Osteoblast (primary cell): ENCODE results near the gene SETX. TPM values are rescaled to one million over a fixed set of nuclear protein-coding genes. Genes with fewer than 3 reads are reported as not detected.

ENCODE experiments used
- DNase-seq: peaks from one replicate; pipeline ENCODE4 v3.0.0; 2011; ENCODE audit warnings: low spot score, mixed read lengths; ENCODE audit not compliant: insufficient read length; ENCODE audit errors: missing footprints
- H2AFZ ChIP-seq: 2 replicates; pipeline ENCODE4 v1.6.0; 2011; ENCODE audit warnings: mild to moderate bottlenecking, low read length
- H3K27ac ChIP-seq: 2 replicates; pipeline ENCODE4 v1.5.1; 2011; ENCODE audit warnings: mild to moderate bottlenecking, low read depth, low read length, moderate library complexity
- H3K27me3 ChIP-seq: 2 replicates; pipeline ENCODE4 v1.6.0; 2012; ENCODE audit warnings: mild to moderate bottlenecking, control low read depth, inconsistent platforms, low read length, moderate library complexity; ENCODE audit not compliant: insufficient read depth
- H3K36me3 ChIP-seq: 2 replicates; pipeline ENCODE4 v1.5.1; 2011; ENCODE audit warnings: mild to moderate bottlenecking, low read length, control low read depth, moderate library complexity; ENCODE audit not compliant: insufficient read depth
- H3K4me1 ChIP-seq: 2 replicates; pipeline ENCODE4 v1.5.1; 2011; ENCODE audit warnings: mild to moderate bottlenecking, low read length, control low read depth, moderate library complexity; ENCODE audit not compliant: insufficient read depth
- H3K4me2 ChIP-seq: 2 replicates; pipeline ENCODE4 v1.6.0; 2011; ENCODE audit warnings: mild to moderate bottlenecking, low read length; ENCODE audit not compliant: insufficient read depth
- H3K4me3 ChIP-seq: fragments of 200-600 bp; sonication (generic); 3 replicates; pipeline ENCODE4 v1.5.1; 2012; ENCODE audit warnings: mild to moderate bottlenecking, low read length, inconsistent platforms; ENCODE audit not compliant: insufficient read depth
- H3K79me2 ChIP-seq: 2 replicates; pipeline ENCODE4 v1.6.0; 2012; ENCODE audit warnings: mild to moderate bottlenecking, low read length, control low read depth, inconsistent platforms; ENCODE audit not compliant: insufficient read depth
- H3K9me3 ChIP-seq: 2 replicates; pipeline ENCODE4 v1.5.1; 2011; ENCODE audit warnings: low read depth, low read length, control low read depth
- H4K20me1 ChIP-seq: 2 replicates; pipeline ENCODE4 v1.6.0; 2012; ENCODE audit warnings: mild to moderate bottlenecking, low read length, control low read depth; ENCODE audit not compliant: insufficient read depth
- total RNA-seq: library from RNA; depleted of rRNA; stranded (reverse); fragments of >200 nt; gene quantifications from 2 replicates; pipeline ENCODE4 v1.2.3, GENCODE V29; 2012
- TF ChIP-seq, protein P1 (sequence below): IDR thresholded peaks from 2 replicates; pipeline ENCODE4 v1.5.1; 2011; ENCODE audit warnings: mild to moderate bottlenecking, low read depth, low read length, moderate library complexity; ENCODE audit errors: extremely low read depth

SETX gene
- total RNA-seq, 1 donor, result 89.0 TPM

DNA sequence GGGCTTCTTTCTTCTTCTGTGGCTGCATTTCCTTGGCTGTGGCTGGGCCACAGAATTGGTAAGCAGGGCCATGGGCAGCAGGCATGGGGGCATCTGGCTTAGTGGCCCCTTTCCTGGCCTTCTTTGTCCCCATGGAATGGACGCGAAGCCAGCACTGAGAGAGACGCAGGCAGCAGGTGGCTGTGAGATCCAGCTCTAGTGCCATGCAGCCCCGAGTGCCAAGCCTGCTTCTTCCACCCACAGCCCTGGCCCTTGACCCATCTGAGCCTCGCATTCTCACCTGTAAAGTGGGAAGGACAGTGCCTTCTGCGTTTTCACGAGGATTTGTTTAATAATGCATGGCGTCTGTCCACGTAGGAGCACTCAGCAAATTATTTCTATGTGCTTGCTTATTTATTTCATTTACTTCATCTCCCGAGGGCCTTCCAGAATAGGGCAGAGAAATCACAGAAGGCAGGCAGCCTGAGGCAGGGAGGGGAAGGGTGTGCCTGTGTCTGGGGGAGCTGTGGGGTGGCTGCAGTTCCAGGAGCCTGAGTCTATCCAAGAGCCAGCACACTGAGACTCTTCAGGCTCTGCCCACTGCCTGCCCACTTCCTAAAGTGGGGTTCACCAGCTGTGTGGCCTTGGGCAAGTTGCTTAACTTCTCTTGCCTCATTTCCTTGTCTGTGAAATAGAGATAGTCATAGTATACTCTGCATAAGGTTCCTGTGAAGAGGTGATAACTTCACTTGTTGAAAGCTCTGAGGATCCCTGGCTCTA, 137.7 kb downstream of the SETX start:
- TF ChIP-seq, protein P1, sequence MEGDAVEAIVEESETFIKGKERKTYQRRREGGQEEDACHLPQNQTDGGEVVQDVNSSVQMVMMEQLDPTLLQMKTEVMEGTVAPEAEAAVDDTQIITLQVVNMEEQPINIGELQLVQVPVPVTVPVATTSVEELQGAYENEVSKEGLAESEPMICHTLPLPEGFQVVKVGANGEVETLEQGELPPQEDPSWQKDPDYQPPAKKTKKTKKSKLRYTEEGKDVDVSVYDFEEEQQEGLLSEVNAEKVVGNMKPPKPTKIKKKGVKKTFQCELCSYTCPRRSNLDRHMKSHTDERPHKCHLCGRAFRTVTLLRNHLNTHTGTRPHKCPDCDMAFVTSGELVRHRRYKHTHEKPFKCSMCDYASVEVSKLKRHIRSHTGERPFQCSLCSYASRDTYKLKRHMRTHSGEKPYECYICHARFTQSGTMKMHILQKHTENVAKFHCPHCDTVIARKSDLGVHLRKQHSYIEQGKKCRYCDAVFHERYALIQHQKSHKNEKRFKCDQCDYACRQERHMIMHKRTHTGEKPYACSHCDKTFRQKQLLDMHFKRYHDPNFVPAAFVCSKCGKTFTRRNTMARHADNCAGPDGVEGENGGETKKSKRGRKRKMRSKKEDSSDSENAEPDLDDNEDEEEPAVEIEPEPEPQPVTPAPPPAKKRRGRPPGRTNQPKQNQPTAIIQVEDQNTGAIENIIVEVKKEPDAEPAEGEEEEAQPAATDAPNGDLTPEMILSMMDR, result no peak
- Histone ChIP-seq H3K27me3 (peaks cover 37% of the 10 kb centered on the region), H3K4me3 (no peak overlapping the region), H3K4me1 (peaks cover 11% of the 10 kb centered on the region), H3K9me3 (no peaks in the 10 kb centered on the region), H3K4me2 (no peak overlapping the region), H3K36me3 (no peaks in the 10 kb centered on the region), H3K79me2 (no peaks in the 10 kb centered on the region), H2AFZ (no peak overlapping the region), H4K20me1 (peaks cover 2% of the 10 kb centered on the region), H3K27ac (no peak overlapping the region)
- no peak for DNase-seq

DNA sequence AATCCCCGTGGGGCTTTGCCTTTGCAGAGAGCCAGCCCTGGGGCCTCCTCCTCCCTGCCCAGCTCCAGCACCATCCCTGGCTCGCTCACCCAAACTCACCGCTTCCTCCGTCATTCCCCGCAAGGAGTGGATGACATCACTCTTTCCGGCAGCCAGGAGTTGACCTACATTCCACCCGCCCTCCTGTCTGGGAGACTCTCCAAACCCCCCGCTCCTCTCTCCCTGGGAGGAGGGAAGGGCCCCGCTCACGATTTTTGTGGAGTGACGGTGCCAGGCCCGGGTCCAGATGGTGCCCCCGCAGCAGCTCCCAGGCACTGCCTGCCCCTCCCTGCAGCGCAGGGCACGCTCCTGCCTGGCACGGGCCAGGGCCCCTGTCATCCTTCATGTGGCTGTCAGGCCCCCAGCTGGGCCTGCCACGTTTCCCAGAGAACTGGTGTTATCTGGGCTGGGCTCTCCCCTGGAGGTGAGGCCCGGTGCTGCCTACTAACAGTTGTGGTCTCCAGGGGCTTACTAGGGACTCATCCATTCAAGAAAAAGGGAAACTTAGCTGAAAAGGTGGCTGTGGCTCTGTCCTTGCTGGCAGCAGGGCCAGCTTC, 140.7 kb downstream of the SETX start:
- Histone ChIP-seq H4K20me1 (peaks cover 2% of the 10 kb centered on the region), H3K27ac (peak overlapping the region; percentile 58), H2AFZ (no peak overlapping the region), H3K79me2 (no peaks in the 10 kb centered on the region), H3K4me3 (no peak overlapping the region), H3K4me1 (peaks cover 11% of the 10 kb centered on the region), H3K27me3 (peaks cover 17% of the 10 kb centered on the region), H3K36me3 (no peaks in the 10 kb centered on the region), H3K9me3 (no peaks in the 10 kb centered on the region), H3K4me2 (peak overlapping the region; percentile 18)
- TF ChIP-seq, protein P1, result no peak
- DNase-seq, result peak; percentile 99

DNA sequence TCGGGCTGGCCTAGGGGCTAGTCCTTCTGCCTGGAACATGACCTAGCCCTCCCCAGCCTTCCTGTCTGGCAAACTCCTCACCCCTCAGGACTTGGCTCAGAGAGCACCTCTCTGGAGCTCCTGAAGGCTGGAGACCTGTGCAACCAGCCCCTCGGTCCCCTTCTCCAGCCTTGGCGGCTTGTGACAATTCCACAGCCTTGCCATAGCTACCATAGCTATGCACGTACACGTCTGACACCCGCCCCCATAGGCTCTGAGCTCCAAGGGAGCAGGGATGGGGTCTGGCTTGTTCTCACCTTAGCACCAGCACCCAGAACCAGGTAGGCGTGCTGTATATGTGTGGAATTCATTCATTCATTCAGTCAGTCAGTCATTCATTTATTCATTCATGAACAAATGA, 143.2 kb downstream of the SETX start:
- no peak overlapping the region for H3K4me2 ChIP-seq
- H3K36me3 ChIP-seq, result no peaks in the 10 kb centered on the region
- H4K20me1 ChIP-seq, result peaks cover 2% of the 10 kb centered on the region
- peaks cover 11% of the 10 kb centered on the region for H3K27me3 ChIP-seq
- no peak overlapping the region for H2AFZ ChIP-seq
- TF ChIP-seq, protein P1, result no peak
- no peak for DNase-seq
- H3K79me2 ChIP-seq, result no peaks in the 10 kb centered on the region
- no peak overlapping the region for H3K4me3 ChIP-seq
- no peaks in the 10 kb centered on the region for H3K9me3 ChIP-seq
- no peak overlapping the region for H3K27ac ChIP-seq
- peaks cover 11% of the 10 kb centered on the region for H3K4me1 ChIP-seq

Other genes with a start within 250 kb of the SETX start
- gene NTNG2, start 192.9 kb downstream of the SETX start, total RNA-seq, result 9.4 and 13.0 TPM in 2 replicates
- gene TTF1, start 51.9 kb upstream of the SETX start, total RNA-seq, result 8.0 and 8.3 TPM in 2 replicates
- gene CFAP77, start 55.2 kb upstream of the SETX start, total RNA-seq, result 0.29 and 0.36 TPM in 2 replicates
- gene BARHL1, start 227.6 kb upstream of the SETX start, total RNA-seq, result not detected in 2 replicates